Activated CD8-positive, alpha-beta T cell treated with anti-CD3 and anti-CD28 coated beads for 36 hours (primary cell): ENCODE data around the gene SLC39A11. TPM values are rescaled to one million over a fixed set of nuclear protein-coding genes. Genes with fewer than 3 reads are reported as not detected.

Experiments
- ATAC-seq: fragments of 200-7000 bp; cut with Tn5 transposase; one replicate; pipeline ENCODE4 v1.10.0; 2021; ENCODE audit warnings: mild to moderate bottlenecking, moderate library complexity
- CTCF ChIA-PET: fragments of 350-600 bp; sonication (Branson Sonifier 250); formaldehyde crosslinking; loops from one replicate; lab custom pipeline; 2021; ENCODE audit warnings: antibody characterized with exemption; lab: Charles Lee
- POLR2A ChIA-PET: fragments of 350-600 bp; sonication (Branson Sonifier 250); formaldehyde crosslinking; loops from one replicate; lab custom pipeline; 2021; ENCODE audit warnings: antibody characterized with exemption; lab: Charles Lee
- DNase-seq: peaks from one replicate; pipeline ENCODE4 v3.0.0-alpha.2; 2020
- H3K27ac Mint-ChIP-seq: one replicate; pipeline ENCODE4 v1.8.0; 2021; ENCODE audit warnings: mild to moderate bottlenecking, mixed read lengths
- H3K27me3 Mint-ChIP-seq: one replicate; pipeline ENCODE4 v1.8.0; 2021; ENCODE audit warnings: mixed read lengths
- H3K36me3 Mint-ChIP-seq: one replicate; pipeline ENCODE4 v1.8.0; 2021; ENCODE audit warnings: low read depth, mixed read lengths
- H3K4me1 Mint-ChIP-seq: one replicate; pipeline ENCODE4 v1.8.0; 2021; ENCODE audit warnings: low read depth, mixed read lengths
- H3K4me3 Mint-ChIP-seq: one replicate; pipeline ENCODE4 v1.8.0; 2021; ENCODE audit warnings: mild to moderate bottlenecking, moderate library complexity, mixed read lengths
- H3K9me3 Mint-ChIP-seq: one replicate; pipeline ENCODE4 v1.8.0; 2021; ENCODE audit warnings: mixed read lengths
- CTCF ChIP-seq: fragments of 200-600 bp; IDR thresholded peaks from one replicate; pipeline ENCODE4 v1.8.0; 2022; ENCODE audit warnings: antibody characterized with exemption, mild to moderate bottlenecking
- intact Hi-C: fragments of 100-400 bp; cut with micrococcal nuclease; formaldehyde crosslinking; loops from one replicate; pipeline ENCODE4 v1.10.0; 2022
- total RNA-seq, 2 experiments: library from RNA; stranded (reverse); gene quantifications; one replicate each; pipeline ENCODE4 v1.2.3, GENCODE V29; 2021

Gene SLC39A11
- total RNA-seq, 2 experiments from 2014 or later, result 14.4 to 14.9 TPM

GRCh38 chr17:72657467-72658317, 434.8 kb downstream of the SLC39A11 start:
- H3K4me3 Mint-ChIP-seq, result no peak overlapping the region
- DNase-seq (no peak), ATAC-seq (no peak)
- no peaks in the 10 kb centered on the region for H3K4me1 Mint-ChIP-seq
- H3K9me3 Mint-ChIP-seq, result no peaks in the 10 kb centered on the region
- CTCF ChIA-PET, result no interaction called here
- intact Hi-C loops, result no loop called here
- POLR2A ChIA-PET, result no interaction called here
- H3K36me3 Mint-ChIP-seq, result no peaks in the 10 kb centered on the region
- no peak for TF ChIP-seq CTCF
- no peak overlapping the region for H3K27ac Mint-ChIP-seq
- H3K27me3 Mint-ChIP-seq, result no peaks in the 10 kb centered on the region

GRCh38 chr17:72656130-72656763, 436.2 kb downstream of the SLC39A11 start:
- ATAC-seq (no peak), DNase-seq (no peak)
- intact Hi-C loops, result no loop called here
- Mint-ChIP-seq H3K9me3 (no peaks in the 10 kb centered on the region), H3K4me1 (no peaks in the 10 kb centered on the region), H3K4me3 (no peak overlapping the region), H3K27ac (no peak overlapping the region), H3K36me3 (no peaks in the 10 kb centered on the region), H3K27me3 (no peaks in the 10 kb centered on the region)
- no peak for TF ChIP-seq CTCF
- POLR2A ChIA-PET, result no interaction called here
- CTCF ChIA-PET, result no interaction called here

GRCh38 chr17:72654706-72655105, 437.8 kb downstream of the SLC39A11 start:
- intact Hi-C loops, result no loop called here
- ChIA-PET CTCF (no interaction called here), POLR2A (no interaction called here)
- H3K4me1 Mint-ChIP-seq, result no peaks in the 10 kb centered on the region
- H3K27ac Mint-ChIP-seq, result no peak overlapping the region
- H3K27me3 Mint-ChIP-seq, result no peaks in the 10 kb centered on the region
- ATAC-seq (no peak), DNase-seq (no peak)
- no peaks in the 10 kb centered on the region for H3K9me3 Mint-ChIP-seq
- no peak for TF ChIP-seq CTCF
- no peaks in the 10 kb centered on the region for H3K36me3 Mint-ChIP-seq
- no peak overlapping the region for H3K4me3 Mint-ChIP-seq

- CTCF ChIA-PET, result no interaction called here
- no peaks in the 10 kb centered on the region for H3K27me3 Mint-ChIP-seq
- DNase-seq, result no peak
Observed at GRCh38 chr17:72651988-72652387, 440.5 kb downstream of the SLC39A11 start.

More at GRCh38 chr17:72651988-72652387, 440.5 kb downstream of the SLC39A11 start:
- H3K4me3 Mint-ChIP-seq, result no peak overlapping the region
- no peaks in the 10 kb centered on the region for H3K4me1 Mint-ChIP-seq
- no peak for ATAC-seq
- no peak overlapping the region for H3K27ac Mint-ChIP-seq
- no peak for TF ChIP-seq CTCF
- peaks cover 5% of the 10 kb centered on the region for H3K36me3 Mint-ChIP-seq
- no peaks in the 10 kb centered on the region for H3K9me3 Mint-ChIP-seq
- POLR2A ChIA-PET, result no interaction called here
- intact Hi-C loops, result no loop called here
